H1 (cell line): ENCODE measurements around the gene EFCAB6. TPM values are rescaled to one million over a fixed set of nuclear protein-coding genes. Genes with fewer than 3 reads are reported as not detected.

Experiments used
- CHD7 ChIP-seq: fragments of 300-600 bp; sonication (generic); IDR thresholded peaks from 2 replicates; pipeline ENCODE4 v1.7.1; 2012; ENCODE audit warnings: low read length, moderate library complexity, mild to moderate bottlenecking, inconsistent platforms; ENCODE audit not compliant: insufficient replicate concordance
- CREB1 ChIP-seq: IDR thresholded peaks from 2 replicates; pipeline ENCODE4 v1.6.1; 2012; ENCODE audit warnings: inconsistent platforms
- CTCF ChIP-seq, 3 experiments: IDR thresholded peaks; 1 replicate in 2 of 3; 2 replicates in 1 of 3; pipeline versions ENCODE4 v1.5.1 to v1.6.1; 2011; ENCODE audit warnings: low read length in 3 of 3, mild to moderate bottlenecking in 3 of 3, inconsistent platforms in 2 of 3, low read depth in 1 of 3, moderate library complexity in 1 of 3; ENCODE audit not compliant: insufficient read depth in 1 of 3; ENCODE audit errors: control extremely low read depth in 1 of 3
- EZH2 ChIP-seq: fragments of 200-600 bp; sonication (generic); IDR thresholded peaks from 2 replicates; pipeline ENCODE4 v1.7.1; 2012; ENCODE audit warnings: low read depth, mild to moderate bottlenecking, moderate library complexity, low read length, inconsistent platforms; ENCODE audit not compliant: severe bottlenecking
- NANOG ChIP-seq: IDR thresholded peaks from 2 replicates; pipeline ENCODE4 v1.6.1; 2011; ENCODE audit warnings: low read length, low read depth, mild to moderate bottlenecking, inconsistent platforms; ENCODE audit not compliant: insufficient read depth, poor library complexity, severe bottlenecking
- SUZ12 ChIP-seq: fragments of 200-600 bp; sonication (generic); IDR thresholded peaks from 2 replicates; pipeline ENCODE4 v1.6.1; 2012; ENCODE audit warnings: mild to moderate bottlenecking, inconsistent platforms, low read length, moderate library complexity, mixed read lengths
- ZNF274 ChIP-seq: IDR thresholded peaks from 2 replicates; pipeline ENCODE4 v1.7.0; 2012; ENCODE audit warnings: low read length, borderline replicate concordance; ENCODE audit errors: extremely low read depth
- polyA plus RNA-seq, 7 experiments: library from polyadenylated mRNA; depleted of rRNA in 3 of 7; stranded (reverse) in 5 of 7; unstranded in 2 of 7; fragments of >200 nt in 5 of 7; fragments of 200-250 nt in 2 of 7; gene quantifications; 1 replicate in 5 of 7; 2 replicates in 1 of 7; 4 replicates in 1 of 7; pipeline versions ENCODE4 v1.2.1 to v1.2.3, GENCODE V29; 2011 to 2013; ENCODE audit warnings: missing spikeins in 2 of 7, mixed read lengths in 2 of 7
- total RNA-seq: library from RNA; stranded (reverse); fragmentation: NEBNext Ultra II Directional; extraction: Animal tissue kit (Norgen Biotek cat#: 25700); gene quantifications from 2 replicates; pipeline ENCODE4 v1.2.1, GENCODE V29; 2021

The EFCAB6 gene
- total and polyA plus RNA-seq, 2 of the 8 experiments (the other 6 are each of a cell fraction or from before 2014, with no cell fraction given) = 0.32 to 1.7 TPM

- TF ChIP-seq CHD7 (no peak), EZH2 (no peak), NANOG (no peak), CTCF (IDR thresholded peaks at IDR 0.05; ENCODE audit: control extremely low read depth in 1 of 3, insufficient read depth in 1 of 3, low read depth in 1 of 3, low read length in 3 of 3) (no peak), SUZ12 (no peak), CREB1 (no peak), ZNF274 (no peak)
These were observed 271.1 kb downstream of the EFCAB6 start (continued) for GRCh38 chr22:43541022-43541421.
